Lung (tissue), 12 donors: Measurements from ENCODE around the gene NNMT. TPM values are rescaled to one million over a fixed set of nuclear protein-coding genes. Genes with fewer than 3 reads are reported as not detected.
"Not testable (repeated sequence)": the region's sequence is repeated elsewhere in the genome, so short reads cannot be mapped to it uniquely, and the experiment has no call there.

Source experiments
- ATAC-seq: fragments of 200-7000 bp; cut with Tn5 transposase; one replicate; pipeline ENCODE4 v1.9.1; 2020; ENCODE audit warnings: moderate number of reproducible peaks; ENCODE audit not compliant: insufficient read depth, low FRiP score
- DNase-seq, 3 donors: peaks; one replicate each; pipeline ENCODE4 v3.0.0-alpha.2; 2013 to 2017
- H3K27ac ChIP-seq, 2 donors: one replicate each; pipeline ENCODE4 v1.5.1; 2013; ENCODE audit warnings: mild to moderate bottlenecking in 2 of 2, moderate library complexity in 2 of 2, control low read depth in 1 of 2, inconsistent platforms in 1 of 2, low read depth in 1 of 2, low read length in 1 of 2
- H3K27me3 ChIP-seq, 3 donors: one replicate each; pipeline ENCODE4 v1.5.1; 2013; ENCODE audit warnings: low read length in 2 of 3; ENCODE audit not compliant: control insufficient read depth in 3 of 3, insufficient read depth in 3 of 3
- H3K36me3 ChIP-seq, 4 donors: one replicate each; pipeline ENCODE4 v1.5.1; 2013; ENCODE audit warnings: low read length in 4 of 4, mild to moderate bottlenecking in 1 of 4, moderate library complexity in 1 of 4; ENCODE audit not compliant: control insufficient read depth in 4 of 4, insufficient read depth in 4 of 4
- H3K4me1 ChIP-seq, 5 donors: one replicate each; pipeline ENCODE4 v1.5.1; 2013; ENCODE audit warnings: low read length in 5 of 5, mild to moderate bottlenecking in 2 of 5, moderate library complexity in 1 of 5; ENCODE audit not compliant: control insufficient read depth in 5 of 5, insufficient read depth in 5 of 5
- H3K4me3 ChIP-seq: one replicate; pipeline ENCODE4 v1.5.1; 2013; ENCODE audit warnings: mild to moderate bottlenecking, control low read depth, moderate library complexity
- H3K9ac ChIP-seq, 2 donors: one replicate each; pipeline ENCODE4 v1.5.1; 2013; ENCODE audit warnings: low read length in 2 of 2, control low read depth in 1 of 2; ENCODE audit not compliant: insufficient read depth in 1 of 2
- H3K9me3 ChIP-seq, 4 donors: one replicate each; pipeline ENCODE4 v1.5.1; 2013; ENCODE audit warnings: low read length in 3 of 4, mild to moderate bottlenecking in 1 of 4, moderate library complexity in 1 of 4; ENCODE audit not compliant: control insufficient read depth in 4 of 4, insufficient read depth in 3 of 4
- CTCF ChIP-seq: IDR thresholded peaks from 2 replicates; pipeline ENCODE4 v1.5.1; 2012; ENCODE audit warnings: mild to moderate bottlenecking; ENCODE audit errors: control extremely low read depth, extremely low read depth
- WGBS, 2 donors: extraction: QIAGEN DNeasy Blood & Tissue Kit; methylation state at CpG; one replicate each; pipeline ENCODE4 v1.1.7; 2013; 5-methylcytosine and 5-hydroxymethylcytosine counted together
- polyA plus RNA-seq, 2 donors: library from polyadenylated mRNA; stranded (reverse); fragments of 200-250 nt; gene quantifications; one replicate each; pipeline ENCODE4 v1.2.1, GENCODE V29; 2013
- total RNA-seq, 2 donors: library from RNA; depleted of rRNA in 1 of 2; stranded (reverse); fragments of >200 nt in 1 of 2; gene quantifications; one replicate each; pipeline ENCODE4 v1.2.1, GENCODE V29; 2014 to 2021
- donor health status: control.
- donor health status: control.
- donor health status: Bipolar disorder and iron deficiency.
- donor health status: healthy.
- donor health status: DM: yes; HTN: yes; CAD: no.

Gene NNMT
- total and polyA plus RNA-seq, 4 donors: 15.4 to 523 (median 345) TPM

GRCh38 chr11:114330373-114330772 lies 34.2 kb downstream of the NNMT start:
- ATAC-seq (no peak), DNase-seq (no peak)
- WGBS, 2 donors: 88 to 92% methylated on average over 1 of the region's 1 CpG
- no peak overlapping the region for H3K4me3 ChIP-seq
- TF ChIP-seq CTCF: no peak
- no peaks in the 10 kb centered on the region for H3K36me3 ChIP-seq
- peaks cover 0 to 8% (median 4%) of the 10 kb centered on the region in 4 donors for H3K9me3 ChIP-seq
- no peak overlapping the region for H3K9ac ChIP-seq
- no peaks in the 10 kb centered on the region for H3K27me3 ChIP-seq
- no peaks in the 10 kb centered on the region for H3K4me1 ChIP-seq
- no peak overlapping the region for H3K27ac ChIP-seq

GRCh38 chr11:114340311-114341131 lies 44.3 kb downstream of the NNMT start:
- DNase-seq: peak; percentile 44 to 79 (median 71)
- Histone ChIP-seq H3K4me1 (no peaks in the 10 kb centered on the region), H3K9ac (no peak overlapping the region), H3K9me3 (no peaks in the 10 kb centered on the region), H3K4me3 (no peak overlapping the region), H3K36me3 (no peaks in the 10 kb centered on the region), H3K27me3 (peaks cover 0 to 2% (median 0%) of the 10 kb centered on the region in 3 donors), H3K27ac (peak overlapping the region in 1 of 2 donors; percentile 29)
- ATAC-seq: peak; percentile 86
- TF ChIP-seq CTCF: peak; percentile 77
- 18 to 19% methylated on average over 18 of the region's 18 CpGs for WGBS, 2 donors

- not testable (repeated sequence) for H3K9ac ChIP-seq, H3K27me3 ChIP-seq, H3K4me1 ChIP-seq, H3K27ac ChIP-seq, H3K4me3 ChIP-seq, H3K36me3 ChIP-seq, ATAC-seq, H3K9me3 ChIP-seq, DNase-seq
- WGBS, 2 donors: 93 to 95% methylated on average over 3 of the region's 3 CpGs
Observed at GRCh38 chr11:114341667-114342066, 45.5 kb downstream of the NNMT start.

GRCh38 chr11:114342476-114342875 lies 46.3 kb downstream of the NNMT start:
- Histone ChIP-seq H3K36me3 (no peaks in the 10 kb centered on the region), H3K4me3 (no peak overlapping the region), H3K27ac (no peak overlapping the region), H3K9me3 (no peaks in the 10 kb centered on the region), H3K9ac (no peak overlapping the region), H3K27me3 (peaks cover 0 to 2% (median 0%) of the 10 kb centered on the region in 3 donors), H3K4me1 (no peaks in the 10 kb centered on the region)
- no peak for TF ChIP-seq CTCF
- ATAC-seq (no peak), DNase-seq (no peak)
- 92 to 96% methylated on average over 2 of the region's 2 CpGs for WGBS, 2 donors
